NCI-H748 (cell line): Measurements from ENCODE around the gene OR1E2.
"Not testable (repeated sequence)": the region's sequence is repeated elsewhere in the genome, so short reads cannot be mapped to it uniquely, and the experiment has no call there.

ENCODE experiments used
- DNase-seq: peaks from one replicate; lab custom pipeline; 2025; ENCODE audit not compliant: unreplicated experiment; lab: John Stamatoyannopoulos, UW

The OR1E2 gene, protein sequence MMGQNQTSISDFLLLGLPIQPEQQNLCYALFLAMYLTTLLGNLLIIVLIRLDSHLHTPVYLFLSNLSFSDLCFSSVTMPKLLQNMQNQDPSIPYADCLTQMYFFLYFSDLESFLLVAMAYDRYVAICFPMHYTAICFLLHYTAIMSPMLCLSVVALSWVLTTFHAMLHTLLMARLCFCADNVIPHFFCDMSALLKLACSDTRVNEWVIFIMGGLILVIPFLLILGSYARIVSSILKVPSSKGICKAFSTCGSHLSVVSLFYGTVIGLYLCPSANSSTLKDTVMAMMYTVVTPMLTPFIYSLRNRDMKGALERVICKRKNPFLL

DNA sequence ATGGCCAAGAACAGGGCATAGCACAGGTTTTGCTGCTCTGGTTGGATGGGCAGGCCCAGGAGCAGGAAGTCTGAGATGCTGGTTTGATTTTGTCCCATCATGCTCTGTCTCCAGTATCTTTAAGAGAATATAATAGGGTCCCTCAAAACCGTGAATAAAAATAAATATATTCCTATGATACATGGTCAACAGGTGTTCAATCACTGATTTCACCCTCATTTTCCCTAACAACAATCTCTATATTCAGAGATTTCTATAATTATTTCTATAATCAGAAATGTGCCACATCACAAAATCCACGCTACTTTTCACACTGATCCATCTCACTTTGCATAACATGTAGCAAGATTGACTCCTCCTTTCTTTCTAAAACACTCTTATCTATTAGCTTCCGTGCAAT lies at the start of gene OR1E2:
OR1E2 (minus strand) TSS at position 101 of the 400 bp plus-strand sequence; CDS start at position 101, 0 bp downstream.
- no peak for DNase-seq

DNA sequence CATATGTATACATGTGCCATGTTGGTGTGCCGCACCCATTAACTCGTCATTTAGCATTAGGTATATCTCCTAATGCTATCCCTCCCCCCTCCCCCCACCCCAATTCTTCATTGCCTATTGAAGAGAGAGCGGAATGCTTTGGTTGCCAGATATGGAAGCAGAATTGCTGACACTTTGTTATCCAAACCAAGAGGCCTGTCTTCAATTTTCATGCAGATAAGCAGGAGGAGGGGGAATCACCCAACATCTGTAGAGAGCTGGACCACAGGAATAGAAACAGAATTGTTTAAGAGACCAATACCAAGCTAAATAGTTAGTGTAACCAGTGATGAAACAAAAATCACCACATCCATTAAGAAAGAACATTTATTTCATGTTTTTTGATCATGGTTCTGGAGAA lies 49.2 kb upstream of the OR1E2 start:
- DNase-seq, result no peak

DNA sequence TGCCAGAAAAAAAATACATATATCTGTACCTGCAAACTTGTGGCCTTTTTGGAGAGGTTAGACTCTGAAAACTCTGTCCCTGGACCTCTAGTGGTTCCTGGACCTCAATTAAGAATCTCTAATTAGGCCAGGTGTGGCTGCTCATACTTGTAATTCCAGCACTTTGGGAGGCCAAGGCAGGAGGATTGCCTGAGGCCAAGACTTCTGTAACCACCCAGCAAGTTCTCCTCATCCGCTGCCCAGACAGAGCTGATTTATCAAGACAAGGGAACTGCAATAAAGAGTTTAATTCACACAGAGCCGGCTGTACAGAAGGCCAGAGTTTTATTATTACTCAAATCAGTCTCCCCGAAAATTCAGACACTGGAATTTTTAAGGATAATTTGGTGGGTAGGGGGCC lies 46.3 kb upstream of the OR1E2 start:
- no peak for DNase-seq

DNA sequence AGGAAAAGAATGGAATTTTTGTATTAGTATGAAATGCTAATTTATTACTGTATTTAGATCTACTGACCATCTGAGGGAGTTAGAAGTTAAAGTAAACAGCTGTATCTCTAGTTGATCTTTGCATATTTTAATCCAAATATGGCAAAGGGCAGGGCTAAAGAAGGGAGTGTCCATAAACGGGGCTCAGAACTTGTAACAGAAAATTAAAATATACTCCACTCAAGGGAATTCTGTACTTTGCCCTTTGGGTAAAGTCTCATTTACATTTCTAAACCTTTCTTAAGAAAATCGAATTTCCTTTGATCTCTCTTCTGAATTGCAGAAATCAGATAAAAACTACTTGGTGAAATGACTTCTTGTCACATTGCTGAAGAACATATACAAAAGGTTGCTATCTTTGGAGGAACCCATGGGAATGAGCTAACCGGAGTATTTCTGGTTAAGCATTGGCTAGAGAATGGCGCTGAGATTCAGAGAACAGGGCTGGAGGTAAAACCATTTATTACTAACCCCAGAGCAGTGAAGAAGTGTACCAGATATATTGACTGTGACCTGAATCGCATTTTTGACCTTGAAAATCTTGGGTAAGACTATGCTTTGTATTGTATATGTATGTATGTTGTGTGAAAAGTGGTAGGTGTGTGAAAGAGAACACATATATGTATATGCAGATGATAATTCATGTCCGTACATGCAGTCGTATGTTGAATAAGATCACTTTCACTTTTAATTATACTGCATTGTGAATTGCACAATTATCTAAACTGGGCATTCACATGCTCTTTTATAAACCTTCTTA lies 42.4 kb upstream of the OR1E2 start, which contains the start of gene ASPA:
ASPA (plus strand) TSS at position 186 of the 799 bp plus-strand sequence; CDS start at position 349, 163 bp downstream.
- no peak for DNase-seq

DNA sequence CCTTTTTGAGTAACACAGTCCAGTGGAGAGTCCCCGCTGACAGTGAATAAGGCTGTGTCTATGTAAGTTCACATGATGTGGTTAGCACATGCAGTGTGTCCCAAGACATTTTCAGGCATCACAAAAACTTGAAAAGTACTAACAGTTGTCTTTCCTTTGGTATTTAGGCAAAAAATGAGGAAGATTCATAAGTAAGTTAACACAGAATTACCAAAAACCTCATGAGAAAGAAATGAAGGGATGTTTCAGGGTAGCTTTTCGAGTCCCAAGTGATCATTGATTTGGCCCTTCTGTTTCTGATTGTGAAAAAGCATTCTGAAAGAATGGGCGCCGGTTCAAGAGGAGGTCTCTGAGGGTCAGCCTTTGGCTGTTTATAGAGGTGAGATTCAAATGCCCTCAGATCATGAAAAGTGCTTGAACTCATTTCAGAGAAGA lies 41.6 kb upstream of the OR1E2 start:
- DNase-seq, result no peak

DNA sequence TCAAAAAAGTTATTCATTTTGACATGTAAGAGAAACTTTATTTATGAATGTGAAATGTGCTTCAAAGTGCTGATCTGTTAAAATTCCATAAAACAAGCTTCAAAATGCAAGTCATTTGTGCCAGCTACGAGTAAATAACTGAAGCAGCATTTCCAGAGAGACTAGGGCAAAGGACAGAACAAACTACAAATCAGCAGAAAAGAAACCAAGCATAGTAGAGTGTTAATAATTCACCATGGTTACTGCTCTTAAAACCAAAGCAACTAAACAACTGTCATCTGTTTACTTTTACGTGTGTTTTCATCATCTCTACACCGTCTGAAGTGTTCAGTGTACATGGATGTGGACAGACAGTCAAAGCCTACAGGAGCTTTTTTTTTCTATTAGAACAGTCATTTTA lies 40.6 kb upstream of the OR1E2 start:
- DNase-seq, result peak; percentile 51

DNA sequence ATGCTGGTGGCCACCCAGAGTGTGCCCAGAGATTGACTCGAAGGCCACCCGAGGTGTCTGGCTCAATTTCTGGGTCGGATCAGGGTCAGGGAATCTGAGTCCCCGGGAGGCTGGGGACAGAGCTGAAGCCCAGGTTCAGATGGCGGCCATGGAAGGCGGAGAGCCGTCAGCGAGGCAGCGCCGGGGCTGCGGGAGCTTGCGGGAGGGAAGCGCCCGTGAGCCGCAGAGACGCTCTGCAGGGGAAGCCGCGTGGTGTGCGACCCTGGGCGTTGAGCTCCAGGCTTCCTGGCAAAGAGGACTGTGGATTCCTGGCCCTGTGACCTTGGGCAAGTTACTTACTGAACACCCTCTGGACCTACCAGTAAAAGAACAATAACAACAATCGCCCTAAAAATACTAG lies 38.5 kb upstream of the OR1E2 start:
- DNase-seq, result no peak

DNA sequence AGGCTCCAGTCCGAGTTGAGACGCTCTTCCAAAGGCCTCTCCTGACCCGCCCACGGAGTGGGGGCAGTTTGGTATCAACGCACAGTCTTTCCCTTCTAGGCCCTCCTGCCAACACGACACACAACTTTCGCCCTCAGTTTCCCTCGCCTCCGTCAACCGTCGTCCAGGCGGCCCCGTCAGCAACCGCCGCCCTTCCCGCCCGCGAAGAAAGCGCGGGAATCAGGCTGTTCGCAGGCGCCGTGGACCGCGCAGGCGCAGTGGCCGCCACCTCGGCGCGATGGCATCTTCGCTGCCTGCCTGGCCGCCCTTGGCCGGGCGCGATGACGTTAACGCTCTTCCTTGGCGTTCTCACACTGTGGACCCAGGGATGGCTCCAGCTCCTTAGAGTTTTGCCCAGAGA lies 38.0 kb upstream of the OR1E2 start, which contains the start of gene SPATA22:
SPATA22 (minus strand) TSS at position 221 of the 400 bp plus-strand sequence. CDS start 2,494 bp downstream, outside the sequence.
- DNase-seq, result no peak

DNA sequence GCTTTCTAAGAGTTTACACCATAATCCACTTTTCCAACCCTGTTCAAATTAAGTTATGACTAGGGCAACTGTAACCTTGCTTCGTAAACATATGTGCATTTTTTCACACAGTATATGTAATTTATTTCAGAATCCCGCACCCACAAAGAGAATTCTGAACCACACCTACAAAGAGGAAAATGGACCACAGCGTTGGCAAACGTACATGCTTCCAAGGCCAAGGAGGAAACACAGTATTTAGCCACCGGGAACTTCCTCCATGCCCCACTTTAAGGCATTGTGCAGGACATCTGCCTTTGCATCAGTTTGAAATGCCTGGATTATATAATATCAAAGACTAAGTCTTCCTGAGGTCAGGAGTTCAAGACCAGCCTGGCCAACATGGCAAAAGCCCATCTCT lies 35.9 kb upstream of the OR1E2 start:
- no peak for DNase-seq

DNA sequence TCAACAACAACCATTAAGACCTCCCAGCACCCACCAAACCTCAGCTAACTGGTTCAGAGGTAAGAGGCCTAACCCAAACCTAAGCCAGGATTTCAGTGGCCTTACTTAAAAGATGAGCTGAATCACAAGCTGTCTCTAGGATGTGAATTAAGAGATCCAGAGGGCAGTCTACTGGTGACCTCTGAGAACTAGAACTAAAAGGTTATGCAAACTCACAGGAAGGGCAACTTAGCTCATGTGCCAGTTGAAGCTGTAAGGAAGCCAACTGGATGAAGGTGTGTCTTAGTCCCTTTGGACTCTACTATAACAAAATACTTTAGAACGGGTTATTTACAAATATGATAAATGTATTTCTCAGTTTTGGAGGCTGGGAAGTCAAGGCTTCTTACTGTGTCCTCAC lies 32.7 kb upstream of the OR1E2 start:
- DNase-seq, result not testable (repeated sequence)

DNA sequence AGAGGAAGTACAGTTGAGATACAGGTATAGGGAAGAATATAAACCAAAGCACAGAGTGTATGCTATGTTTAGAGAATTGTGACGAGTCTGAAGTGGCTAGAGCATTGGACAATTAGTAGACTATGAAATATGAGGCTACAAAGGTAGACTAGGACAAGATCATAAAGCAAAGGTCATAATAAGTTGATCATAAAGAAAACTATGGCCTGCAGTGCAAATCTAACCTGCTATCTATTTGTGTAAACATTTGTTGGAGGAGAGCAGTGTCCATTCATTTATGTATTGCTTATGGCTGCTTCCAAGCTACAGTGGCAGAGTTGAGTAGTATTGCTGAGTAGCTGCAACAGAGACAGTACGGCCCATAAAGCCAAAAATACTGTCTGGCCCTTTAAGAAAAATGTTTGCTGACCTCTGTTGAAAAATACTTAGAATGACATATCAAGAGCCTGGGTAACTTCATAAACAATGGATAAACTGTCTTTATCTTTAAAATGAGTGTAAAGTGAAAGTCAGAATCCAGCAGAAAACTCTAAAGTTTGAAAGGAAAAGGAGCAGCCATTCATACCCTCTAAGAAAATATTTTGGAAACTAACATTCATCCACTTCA lies 14.5 kb upstream of the OR1E2 start:
- no peak for DNase-seq

DNA sequence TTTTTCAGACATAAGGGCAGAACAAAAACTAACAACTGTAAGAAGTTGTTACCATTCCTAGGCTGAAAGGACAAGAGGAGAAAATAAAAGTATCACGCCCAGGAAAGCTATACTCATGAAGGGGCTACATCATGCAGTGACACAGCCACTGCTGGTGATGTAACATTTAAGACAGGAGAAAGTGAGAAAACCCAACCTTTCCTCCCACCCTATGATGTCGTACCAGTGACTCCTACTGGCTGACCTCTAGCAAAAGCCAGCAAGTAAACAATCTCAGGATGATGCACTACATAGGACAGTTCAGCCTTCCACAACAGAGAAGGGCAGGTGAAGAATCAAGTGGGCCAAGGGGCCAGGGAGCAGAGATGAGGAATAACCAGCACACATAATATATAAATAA lies 14.0 kb upstream of the OR1E2 start:
- peak; percentile 31 for DNase-seq

DNA sequence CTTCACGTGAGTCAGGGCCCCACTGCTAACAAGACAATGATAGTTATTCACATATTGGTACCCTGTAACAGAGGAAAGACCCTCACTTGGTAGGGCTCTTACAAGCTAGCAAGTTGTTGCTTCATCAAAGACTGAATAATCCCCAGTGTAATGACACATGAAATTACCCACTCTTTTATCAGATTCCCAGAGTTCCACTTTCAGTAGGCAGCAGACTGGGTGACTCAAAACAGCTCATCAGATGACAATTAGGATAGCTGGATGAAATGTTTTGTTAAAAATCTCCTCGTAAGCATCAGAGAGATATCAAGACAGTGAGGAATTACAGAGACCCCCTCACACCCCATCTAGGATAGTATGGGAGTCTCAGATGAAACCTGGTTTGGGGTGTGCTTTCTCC lies 6.8 kb upstream of the OR1E2 start:
- no peak for DNase-seq

DNA sequence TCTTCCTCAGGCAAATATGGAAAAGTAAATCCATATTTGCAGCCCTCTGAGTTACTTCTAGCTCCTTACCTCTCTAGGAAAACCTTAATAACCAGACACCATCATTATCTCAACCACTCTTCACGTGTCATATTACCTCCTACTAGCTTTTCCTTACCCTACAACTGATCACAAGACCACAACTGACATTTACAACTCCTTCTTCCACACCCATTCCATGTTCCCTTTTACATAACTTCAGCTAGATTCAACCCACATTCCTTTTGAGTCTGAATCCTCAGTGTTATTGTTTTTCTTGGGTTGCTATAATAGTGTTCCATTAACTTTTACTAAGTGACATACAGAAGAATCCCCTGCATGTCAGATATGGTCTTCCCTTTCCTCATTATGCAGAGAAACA lies 4.7 kb upstream of the OR1E2 start:
- DNase-seq, result no peak

DNA sequence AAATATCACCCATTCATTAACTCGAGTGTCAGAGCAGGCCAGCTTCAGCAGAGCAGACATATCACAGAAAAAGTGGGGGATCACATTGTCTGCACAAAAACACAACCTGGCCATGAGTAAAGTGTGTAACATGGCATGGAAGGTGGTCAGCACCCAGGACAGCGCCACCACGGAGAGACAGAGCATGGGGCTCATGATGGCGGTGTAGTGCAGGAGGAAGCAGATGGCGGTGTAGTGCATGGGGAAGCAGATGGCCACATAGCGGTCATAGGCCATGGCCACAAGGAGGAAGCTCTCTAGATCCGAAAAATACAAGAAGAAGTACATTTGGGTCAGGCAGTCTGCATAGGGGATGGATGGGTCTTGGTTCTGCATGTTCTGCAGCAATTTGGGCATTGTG lies 426 bp downstream of the OR1E2 start:
- not testable (repeated sequence) for DNase-seq

DNA sequence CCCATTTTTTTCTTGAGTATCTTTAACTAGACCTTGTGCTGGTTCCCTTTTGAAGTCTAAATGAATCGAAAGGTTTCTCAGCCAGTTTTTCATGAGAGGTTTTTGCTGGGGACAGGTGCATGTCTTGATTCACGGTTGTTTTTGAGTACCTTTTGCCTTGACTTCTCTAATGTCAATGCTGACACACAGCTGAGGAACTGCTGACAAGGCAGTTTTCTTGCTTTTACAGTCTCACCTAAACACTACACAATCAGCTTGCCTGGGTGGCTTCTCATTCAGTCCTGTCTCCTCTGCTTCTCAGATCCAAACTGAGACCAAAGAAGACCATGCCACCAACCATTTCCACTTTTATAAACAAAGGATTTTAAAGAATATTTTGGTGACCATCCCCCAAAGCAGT lies 15.4 kb downstream of the OR1E2 start:
- DNase-seq, result no peak

DNA sequence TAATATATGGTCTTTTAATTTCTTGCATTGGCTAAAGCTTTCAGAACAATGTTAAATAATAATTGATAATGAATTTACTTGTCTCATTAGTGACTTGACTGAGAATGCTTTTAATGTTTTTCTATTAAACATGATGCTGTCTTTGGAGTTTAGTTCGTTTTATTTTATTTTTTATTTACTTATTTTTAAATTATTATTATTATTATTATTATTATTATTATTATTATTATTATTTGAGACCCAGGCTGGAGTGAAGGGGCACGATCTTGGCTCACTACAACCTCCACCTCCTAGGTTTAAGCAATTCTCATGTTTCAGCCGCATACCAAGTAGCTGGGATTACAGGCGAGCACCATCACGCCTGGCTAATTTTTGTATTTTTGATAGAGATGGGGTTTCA lies 18.0 kb downstream of the OR1E2 start:
- no peak for DNase-seq

DNA sequence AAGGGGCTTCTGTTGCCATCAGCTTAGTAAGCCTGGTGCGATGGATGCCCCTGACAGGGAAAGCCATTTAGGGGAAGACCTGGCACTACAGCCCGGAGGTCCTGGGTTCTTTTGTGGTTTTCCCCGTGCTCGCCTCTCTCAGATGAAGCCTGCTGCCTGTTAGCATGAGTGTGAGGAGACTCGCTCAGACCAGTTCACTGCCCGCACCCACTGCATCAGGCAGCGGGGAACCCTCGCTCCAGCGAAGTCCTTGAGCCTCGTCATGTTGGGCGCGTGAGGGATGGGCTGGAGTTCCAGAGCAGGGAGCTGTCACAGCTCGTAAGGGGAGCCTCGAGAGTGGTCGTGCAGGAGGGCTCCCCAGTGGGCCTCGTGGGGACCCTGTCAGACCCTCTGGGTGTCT lies 21.4 kb downstream of the OR1E2 start:
- not testable (repeated sequence) for DNase-seq

DNA sequence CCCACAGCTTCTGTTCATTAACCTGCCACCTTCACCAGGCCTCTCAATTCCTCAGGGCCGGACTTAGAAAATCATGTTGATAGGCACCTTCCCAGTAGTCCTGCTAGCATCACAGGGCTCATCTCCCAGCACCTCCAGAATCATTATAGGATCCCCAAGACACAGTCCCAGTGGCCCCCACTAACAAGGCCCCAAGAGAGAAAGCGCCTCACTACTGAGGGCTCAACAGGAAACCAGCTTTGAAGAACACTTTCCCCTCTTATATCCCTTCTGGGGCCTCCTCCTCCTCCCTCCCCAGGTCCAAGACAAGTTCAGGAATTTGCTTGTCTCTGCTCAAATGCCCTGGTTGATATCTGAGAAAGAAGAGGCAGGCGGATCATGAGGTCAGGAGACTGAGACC lies 22.6 kb downstream of the OR1E2 start, which contains the start of gene OR3A3:
OR3A3 (plus strand) TSS at position 301 of the 400 bp plus-strand sequence.
- no peak for DNase-seq

DNA sequence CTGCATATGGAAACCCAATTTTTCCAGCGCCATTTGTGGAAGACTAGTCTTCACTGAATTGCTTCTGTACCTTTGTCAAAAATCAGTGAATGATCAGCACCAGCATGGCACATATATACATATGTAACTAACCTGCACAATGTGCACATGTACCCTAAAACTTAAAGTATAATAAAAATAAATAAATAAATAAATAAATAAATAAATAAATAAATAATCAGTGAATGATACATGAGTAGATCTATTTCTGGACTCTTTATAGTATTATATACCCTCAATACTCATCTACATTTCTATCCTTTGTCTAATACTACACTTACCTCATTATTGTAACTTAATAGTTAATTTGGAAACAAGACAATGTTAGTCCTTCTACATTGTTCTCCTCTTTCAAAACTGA lies 29.8 kb downstream of the OR1E2 start:
- DNase-seq, result not testable (repeated sequence)

DNA sequence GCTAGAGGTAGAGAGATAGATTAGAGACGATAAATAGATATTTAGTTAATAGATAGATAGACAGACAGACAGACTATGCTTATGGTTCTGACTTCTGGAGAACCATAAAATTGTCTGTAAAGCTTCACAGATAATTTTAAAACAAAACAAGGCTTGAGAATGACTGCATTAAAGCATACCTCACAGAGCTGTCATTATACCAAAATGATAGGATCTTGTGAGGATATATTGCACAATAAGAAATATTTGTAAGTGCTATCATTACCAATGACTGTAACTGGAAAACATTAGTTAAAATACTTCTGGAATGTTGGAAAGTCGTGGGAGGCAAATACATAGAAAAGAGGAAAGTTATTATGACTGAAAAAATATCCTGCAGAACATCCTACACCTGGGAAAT lies 31.9 kb downstream of the OR1E2 start:
- DNase-seq, result no peak

DNA sequence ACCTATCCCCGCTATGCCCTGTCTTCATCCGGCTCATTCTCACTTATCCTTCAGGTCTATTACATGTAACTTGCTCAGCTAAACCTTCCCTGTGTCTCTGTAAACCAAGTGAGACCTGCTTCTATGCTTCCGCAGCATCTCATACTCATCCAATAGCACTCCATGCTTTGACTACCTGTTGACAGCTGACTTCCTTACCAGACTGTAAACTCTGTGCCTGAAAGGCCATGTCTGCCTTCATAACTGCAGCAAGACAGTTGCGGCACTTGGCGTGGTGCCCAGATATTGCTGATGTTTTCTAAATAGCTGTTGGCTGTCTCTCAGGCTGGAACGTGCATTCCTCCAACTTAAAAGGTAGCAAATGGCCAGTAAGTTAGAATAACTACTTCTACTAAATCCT lies 33.6 kb downstream of the OR1E2 start:
- DNase-seq, result peak; percentile 33
